HG03432 (cell line): ENCODE results near the gene TRAIP.
A peak's percentile ranks its signal among the peaks of the same experiment; 100 is the strongest.
"Not testable (repeated sequence)": the region's sequence is repeated elsewhere in the genome, so short reads cannot be mapped to it uniquely, and the experiment has no call there.

Experiments
- ATAC-seq: cut with Tn5 transposase; IDR thresholded peaks from one replicate; pipeline ENCODE4 v1.9.1; 2021; ENCODE audit warnings: mild to moderate bottlenecking, moderate library complexity; ENCODE audit not compliant: unreplicated experiment

Gene TRAIP

GRCh38 chr3:49831341-49831740 is 25.0 kb downstream of the TRAIP start:
- ATAC-seq, result no peak

GRCh38 chr3:49826016-49826415 is 30.3 kb downstream of the TRAIP start:
- ATAC-seq, result no peak

GRCh38 chr3:49823131-49823530 is 33.2 kb downstream of the TRAIP start:
- ATAC-seq, result not testable (repeated sequence)

- ATAC-seq, result peak; percentile 60
Observed at GRCh38 chr3:49813497-49814174, 42.7 kb downstream of the TRAIP start, which contains the start of gene UBA7. Gene UBA7 (minus strand): TSS chr3:49813953. CDS start chr3:49813787, 166 bp downstream.

- no peak for ATAC-seq
Observed at GRCh38 chr3:49812916-49813496, 43.4 kb downstream of the TRAIP start.

GRCh38 chr3:49807431-49808114 is 48.8 kb downstream of the TRAIP start:
- ATAC-seq, result no peak

- ATAC-seq, result no peak
Observed at GRCh38 chr3:49806850-49807249, 49.5 kb downstream of the TRAIP start.

GRCh38 chr3:49805897-49806701 is 50.3 kb downstream of the TRAIP start:
- no peak for ATAC-seq

- no peak for ATAC-seq
Observed at GRCh38 chr3:49805367-49805782, 51.0 kb downstream of the TRAIP start.

- no peak for ATAC-seq
Observed at GRCh38 chr3:49804141-49805041, 52.0 kb downstream of the TRAIP start.

GRCh38 chr3:49803465-49804140 is 52.8 kb downstream of the TRAIP start:
- ATAC-seq, result peak; percentile 7

- ATAC-seq, result peak; percentile 65
Observed at GRCh38 chr3:49802719-49803464, 53.5 kb downstream of the TRAIP start, which contains the start of gene INKA1. Gene INKA1 (plus strand): TSS chr3:49803261. CDS start chr3:49803393, 132 bp downstream.

- no peak for ATAC-seq
Observed at GRCh38 chr3:49801160-49801559, 55.2 kb downstream of the TRAIP start.

- no peak for ATAC-seq
Observed at GRCh38 chr3:49799761-49800160, 56.6 kb downstream of the TRAIP start, which contains the start of gene CDHR4. Gene CDHR4 (minus strand): TSS chr3:49799873. CDS start chr3:49799812, 61 bp downstream.

GRCh38 chr3:49799105-49799504 is 57.3 kb downstream of the TRAIP start:
- ATAC-seq, result no peak

GRCh38 chr3:49794926-49795905 is 61.1 kb downstream of the TRAIP start:
- ATAC-seq, result no peak

GRCh38 chr3:49794431-49794830 is 61.9 kb downstream of the TRAIP start:
- ATAC-seq, result no peak
